GM18511 (cell line): ENCODE measurements around the gene PTPRT.

ENCODE experiments used
- ATAC-seq: cut with Tn5 transposase; IDR thresholded peaks from one replicate; pipeline ENCODE4 v1.9.1; 2021; ENCODE audit warnings: mild to moderate bottlenecking, moderate library complexity; ENCODE audit not compliant: unreplicated experiment

The PTPRT gene

GRCh38 chr20:42852691-42853090 is 337.0 kb downstream of the PTPRT start:
- no peak for ATAC-seq

- no peak for ATAC-seq
These were observed 342.8 kb downstream of the PTPRT start for GRCh38 chr20:42846784-42847490.

DNA sequence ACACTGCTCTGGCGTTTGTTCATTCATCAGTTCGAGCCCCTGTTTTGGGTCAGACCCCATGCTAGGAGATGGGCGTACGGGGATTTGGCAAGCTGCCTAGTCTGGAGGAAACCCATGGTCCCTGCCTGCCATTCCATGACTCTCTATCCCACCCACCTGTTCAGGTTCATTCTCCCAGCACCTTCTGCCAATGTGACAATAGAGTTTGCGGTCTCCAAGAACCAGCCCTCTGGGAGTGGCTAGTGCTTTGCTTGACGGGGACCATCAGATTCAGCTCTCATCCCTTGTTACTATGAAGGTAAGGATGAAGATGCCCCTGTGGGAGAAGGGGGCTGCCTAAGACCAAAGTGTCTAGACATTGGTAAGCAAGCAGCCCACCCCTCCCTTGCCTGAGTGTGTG is 345.0 kb downstream of the PTPRT start:
- no peak for ATAC-seq

GRCh38 chr20:42837456-42837855 is 352.2 kb downstream of the PTPRT start:
- ATAC-seq: no peak

- no peak for ATAC-seq
These were observed 353.4 kb downstream of the PTPRT start for GRCh38 chr20:42836339-42836738.

GRCh38 chr20:42807876-42808275 is 381.8 kb downstream of the PTPRT start:
- ATAC-seq: no peak

DNA sequence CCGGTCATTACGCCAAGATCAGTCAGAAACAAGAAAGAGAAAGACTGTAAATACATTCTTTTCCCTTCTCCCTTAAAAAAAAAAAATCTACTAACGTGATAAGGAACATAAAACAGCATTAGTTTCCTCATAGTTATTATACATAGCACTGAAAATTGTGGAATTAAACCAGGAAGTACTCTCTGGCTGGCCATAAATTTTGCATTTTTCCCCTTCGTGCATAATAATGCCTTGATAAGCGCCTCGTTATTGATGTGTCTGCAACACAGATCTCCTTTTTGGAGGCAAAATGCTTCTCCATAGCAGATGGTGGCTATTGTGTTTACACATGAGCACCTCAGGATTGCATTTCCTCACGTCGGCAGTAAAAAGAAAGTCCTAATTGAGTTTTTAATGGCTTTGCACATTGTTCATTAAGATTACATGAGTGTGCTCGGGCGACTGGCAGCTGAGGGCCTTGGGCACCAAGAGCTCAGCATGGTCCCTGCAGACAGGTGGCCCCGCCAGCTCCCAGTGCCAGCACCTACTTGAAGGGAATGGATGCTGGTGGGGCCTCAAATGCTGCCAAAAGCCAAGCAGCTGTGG is 394.5 kb downstream of the PTPRT start:
- ATAC-seq: no peak

DNA sequence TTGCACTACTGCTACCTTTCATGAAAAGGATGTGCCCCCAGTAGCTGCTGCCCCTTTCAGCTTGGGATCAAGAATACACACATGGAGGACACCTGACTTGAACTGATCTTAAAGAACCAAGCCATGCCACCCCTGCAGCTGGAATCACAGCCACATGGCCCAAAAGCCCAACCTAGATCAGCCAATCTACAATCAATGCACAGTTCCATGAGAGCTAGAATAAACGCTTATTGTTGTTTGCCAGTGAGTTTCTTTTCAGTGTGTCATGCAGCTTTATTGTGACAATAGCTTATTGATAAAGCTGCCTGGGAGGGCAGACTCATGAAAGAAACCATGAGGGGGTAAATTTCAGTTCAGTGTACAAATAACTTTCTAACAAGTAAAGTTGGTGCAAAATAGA is 397.7 kb downstream of the PTPRT start:
- no peak for ATAC-seq

- ATAC-seq: no peak
These were observed 399.6 kb downstream of the PTPRT start for GRCh38 chr20:42790111-42790510.

DNA sequence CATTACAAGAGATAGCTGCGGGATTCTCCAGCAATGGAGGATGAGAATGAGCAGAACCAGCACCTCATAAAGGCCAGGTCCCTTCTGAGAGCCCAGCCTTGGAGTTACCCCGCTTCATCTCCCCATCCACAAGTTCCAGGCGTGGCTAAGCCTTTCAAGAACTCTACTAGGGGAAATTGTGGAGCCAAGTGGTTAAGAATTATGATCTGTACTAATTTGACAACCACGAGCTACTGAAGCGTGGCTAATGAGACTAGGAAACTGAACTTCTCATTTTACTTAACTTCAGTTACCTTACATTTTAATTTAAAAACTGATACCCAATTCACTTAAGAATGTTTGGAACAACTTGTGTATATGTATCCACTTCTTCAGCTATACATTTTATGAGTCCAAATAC is 401.0 kb downstream of the PTPRT start:
- ATAC-seq: no peak

- ATAC-seq: no peak
These were observed 404.7 kb downstream of the PTPRT start for GRCh38 chr20:42785041-42785440.

- no peak for ATAC-seq
These were observed 410.5 kb downstream of the PTPRT start for GRCh38 chr20:42779216-42779615.

GRCh38 chr20:42775866-42776265 is 413.8 kb downstream of the PTPRT start:
- no peak for ATAC-seq

DNA sequence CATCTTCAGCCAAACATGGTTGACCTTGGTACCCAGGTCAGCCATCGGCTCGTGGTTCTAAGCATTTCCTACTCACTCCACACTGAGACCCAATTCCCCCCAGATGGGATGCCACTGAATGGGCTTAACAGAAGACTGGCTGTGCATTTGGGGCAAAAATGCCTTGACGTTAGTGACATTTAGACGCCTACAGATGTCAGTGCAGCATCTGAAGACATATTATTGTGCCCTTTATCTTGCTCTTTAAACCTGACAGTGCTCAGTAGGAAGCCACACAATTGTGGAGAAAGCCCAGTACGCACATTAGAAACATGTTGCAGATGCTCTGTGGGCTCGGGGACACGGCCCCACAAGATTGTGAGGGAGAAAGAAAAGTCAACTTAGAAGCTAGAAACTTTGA is 414.7 kb downstream of the PTPRT start:
- ATAC-seq: no peak

DNA sequence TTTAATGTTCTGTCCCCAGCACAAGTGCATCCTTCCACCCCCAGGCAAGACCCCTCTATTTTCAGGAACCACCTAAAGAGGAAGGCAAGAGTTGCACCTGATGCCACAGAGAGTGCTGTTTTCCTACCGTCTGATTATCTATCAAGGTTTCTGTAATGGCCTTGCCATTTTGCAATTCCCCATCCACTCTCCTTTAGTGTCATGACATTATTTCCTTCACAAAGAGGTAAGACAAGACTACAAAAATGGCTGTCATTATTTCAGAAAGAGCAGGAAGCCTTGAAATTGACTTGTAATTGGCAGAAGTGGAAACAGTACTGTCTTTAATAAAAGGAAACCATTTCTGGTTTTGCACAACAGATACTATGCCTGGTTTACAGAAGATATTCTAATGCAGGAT is 426.7 kb downstream of the PTPRT start:
- no peak for ATAC-seq

DNA sequence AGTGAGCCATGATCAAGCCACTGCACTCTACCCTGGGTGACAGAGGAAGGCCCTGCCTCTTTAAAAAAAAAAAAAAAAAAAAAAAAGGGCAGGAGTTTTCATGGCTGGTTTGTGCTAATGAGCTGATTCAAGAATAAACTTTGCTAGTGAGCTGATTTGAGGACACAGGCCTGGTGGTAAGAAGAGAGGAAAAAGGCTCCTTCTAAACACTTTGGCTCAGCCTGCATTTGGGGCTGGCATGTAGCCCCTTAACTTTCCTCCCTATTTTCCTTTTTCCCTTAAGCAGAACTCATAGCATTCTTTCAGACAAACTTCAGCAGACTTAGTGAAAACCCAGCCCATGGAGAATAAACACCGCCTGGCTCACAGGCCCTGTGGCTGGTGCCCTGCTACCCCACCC is 432.7 kb downstream of the PTPRT start:
- no peak for ATAC-seq

GRCh38 chr20:42754706-42755105 is 435.0 kb downstream of the PTPRT start:
- no peak for ATAC-seq

DNA sequence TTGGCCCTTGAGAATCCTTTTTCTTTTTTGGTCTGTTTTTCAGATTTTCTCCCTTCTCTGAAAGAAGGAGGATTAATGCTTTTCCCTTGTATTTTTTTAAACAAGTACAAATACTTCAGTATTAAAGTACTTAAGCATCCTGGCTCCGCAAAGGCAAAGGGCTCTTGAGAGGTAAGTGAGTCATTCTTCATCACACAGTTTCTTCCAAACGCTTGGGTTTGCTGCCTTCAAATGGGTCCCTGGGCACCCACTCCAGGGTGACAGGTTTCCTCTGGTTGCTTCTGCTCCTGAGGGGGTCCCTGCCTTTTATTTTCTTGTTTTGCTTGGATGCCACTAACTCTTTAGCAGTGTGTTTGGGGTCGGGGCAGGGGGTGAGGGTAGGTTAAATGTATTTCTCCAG is 437.1 kb downstream of the PTPRT start:
- no peak for ATAC-seq

GRCh38 chr20:42749556-42749955 is 440.1 kb downstream of the PTPRT start:
- ATAC-seq: no peak

- ATAC-seq: no peak
These were observed 441.8 kb downstream of the PTPRT start for GRCh38 chr20:42747765-42748411.

- no peak for ATAC-seq
These were observed 444.8 kb downstream of the PTPRT start for GRCh38 chr20:42744756-42745465.

- ATAC-seq: no peak
These were observed 446.8 kb downstream of the PTPRT start for GRCh38 chr20:42742926-42743325.
